Endometrial microvascular endothelial cells (primary cell): ENCODE results near the gene SRRM3. TPM values are rescaled to one million over a fixed set of nuclear protein-coding genes. Genes with fewer than 3 reads are reported as not detected.
"Not testable (repeated sequence)": the region's sequence is repeated elsewhere in the genome, so short reads cannot be mapped to it uniquely, and the experiment has no call there.

Experiments
- in situ Hi-C: cut with HindIII; loops from 2 replicates; pipeline ENCODE4 v1.10.0; 2017; ENCODE audit warnings: low sequenced_read_pairs, low pct_unique_long_range_greater_than_20kb; ENCODE audit errors: inconsistent ontology term
- total RNA-seq: library from RNA; depleted of rRNA; stranded (reverse); fragments of >200 nt; gene quantifications from one replicate; pipeline ENCODE4 v1.2.3, GENCODE V29; 2015; ENCODE audit errors: inconsistent ontology term

The SRRM3 gene
- total RNA-seq, 1 donor from 2014 or later: not detected

- in situ Hi-C loops: no loop called here
These were observed 125.0 kb downstream of the SRRM3 start for GRCh38 chr7:76326646-76327233.

DNA sequence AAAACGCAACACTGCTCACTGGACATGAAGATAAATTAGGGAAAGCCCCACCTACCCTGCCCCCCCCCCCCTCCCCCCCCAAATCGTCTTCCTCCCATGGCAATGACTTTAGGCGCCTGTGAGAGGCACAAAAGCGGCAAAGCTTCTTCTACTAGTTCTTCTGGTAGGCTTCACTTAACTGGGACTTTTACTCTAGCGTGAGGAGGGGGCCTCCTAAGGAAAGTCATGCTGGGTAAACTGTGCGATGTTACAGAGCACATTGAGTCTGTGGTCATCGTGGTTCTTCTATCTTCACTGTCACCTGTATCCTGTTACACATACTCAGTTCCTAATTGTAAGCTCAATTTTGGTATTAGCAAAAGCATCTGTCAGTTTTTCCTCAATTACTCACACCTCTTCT lies 125.9 kb downstream of the SRRM3 start:
- in situ Hi-C loops: no loop called here

GRCh38 chr7:76328389-76328788 lies 126.7 kb downstream of the SRRM3 start:
- in situ Hi-C loops: no loop called here

GRCh38 chr7:76329479-76329878 lies 127.8 kb downstream of the SRRM3 start:
- in situ Hi-C loops: no loop called here

DNA sequence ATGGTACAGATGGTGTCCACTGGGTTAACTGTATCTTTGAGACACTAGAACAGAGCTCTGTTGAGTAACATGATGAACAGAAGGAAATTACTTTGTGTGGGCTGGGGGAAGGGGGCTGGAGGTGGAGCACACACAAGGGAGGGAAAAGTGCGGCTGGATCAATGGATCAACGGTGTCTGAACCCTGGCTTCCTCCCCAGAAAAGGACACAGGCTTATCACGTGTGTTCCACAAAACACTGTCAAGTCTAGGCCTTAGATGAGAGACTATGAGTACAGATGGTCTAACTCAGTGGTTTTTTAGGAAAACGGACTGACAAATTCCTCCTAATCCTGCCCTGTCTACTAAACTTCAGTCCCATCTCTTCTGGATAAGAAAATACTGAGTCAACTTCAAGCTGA lies 128.6 kb downstream of the SRRM3 start:
- in situ Hi-C loops: no loop called here

DNA sequence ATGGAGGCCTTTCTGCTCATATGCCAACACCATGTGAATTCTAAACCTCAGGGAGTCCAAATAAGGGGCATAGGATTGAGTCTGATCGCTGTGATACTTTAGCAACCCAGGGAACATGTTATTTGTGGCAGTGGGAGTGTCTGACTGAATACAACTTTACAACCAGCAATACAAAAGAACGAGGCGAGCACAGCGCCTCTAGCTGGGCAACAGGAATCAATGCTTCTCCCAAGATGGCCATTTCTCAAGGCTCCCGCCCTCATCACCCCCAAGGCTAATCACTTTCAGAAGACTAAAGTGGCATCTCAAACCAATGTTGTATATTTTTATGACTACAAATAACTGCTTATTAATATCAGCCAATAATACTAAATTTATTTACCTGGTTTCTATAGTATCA lies 129.0 kb downstream of the SRRM3 start:
- in situ Hi-C loops: no loop called here

DNA sequence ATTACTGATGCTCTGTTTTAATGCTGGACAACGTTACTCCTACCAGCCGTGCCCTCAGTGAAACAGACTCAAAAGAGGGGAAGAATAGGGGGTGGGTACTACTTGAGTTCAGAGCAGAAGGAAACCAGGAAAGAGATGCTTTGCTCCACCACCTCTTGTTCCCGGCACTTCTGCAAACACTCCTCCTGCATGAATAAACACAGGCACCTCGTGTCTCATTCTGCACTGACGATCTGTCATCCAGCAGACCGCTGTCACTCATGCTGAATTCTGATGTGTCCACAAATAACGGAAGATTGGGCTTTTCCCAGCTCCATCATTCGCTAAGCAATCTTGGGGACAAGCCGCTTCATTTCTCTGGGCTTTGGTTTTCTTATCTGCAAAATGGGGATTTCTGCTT lies 130.4 kb downstream of the SRRM3 start:
- in situ Hi-C loops: no loop called here

DNA sequence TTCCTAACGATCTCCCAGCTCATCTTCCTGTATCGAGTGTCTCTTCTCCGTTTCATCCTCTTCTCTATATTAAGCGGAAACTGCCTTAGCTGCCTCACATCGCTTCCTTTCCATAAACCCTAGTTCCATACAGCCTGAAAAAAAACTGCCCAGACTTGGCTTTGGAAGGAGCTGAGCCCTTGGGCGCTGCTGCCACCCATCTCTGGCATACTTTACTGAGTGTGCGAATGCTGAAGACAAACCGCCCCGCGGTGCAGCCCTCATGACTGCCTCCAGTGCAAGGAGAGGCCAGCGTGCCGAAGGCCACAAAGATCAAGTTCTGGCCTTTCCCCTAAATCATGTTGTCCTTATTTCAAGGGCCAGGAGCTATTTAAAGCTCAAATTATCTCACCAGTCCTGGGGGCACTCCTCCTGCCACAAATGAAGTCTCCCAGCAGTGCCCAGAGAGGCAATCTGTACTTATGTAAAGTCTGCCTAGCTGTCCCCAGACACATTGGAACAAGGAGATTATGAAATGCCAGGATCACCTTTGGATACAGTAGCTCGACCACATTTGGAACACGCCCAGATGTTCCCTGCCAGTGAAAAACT lies 131.9 kb downstream of the SRRM3 start:
- in situ Hi-C loops: no loop called here

GRCh38 chr7:76334320-76334967 lies 132.7 kb downstream of the SRRM3 start:
- in situ Hi-C loops: no loop called here

DNA sequence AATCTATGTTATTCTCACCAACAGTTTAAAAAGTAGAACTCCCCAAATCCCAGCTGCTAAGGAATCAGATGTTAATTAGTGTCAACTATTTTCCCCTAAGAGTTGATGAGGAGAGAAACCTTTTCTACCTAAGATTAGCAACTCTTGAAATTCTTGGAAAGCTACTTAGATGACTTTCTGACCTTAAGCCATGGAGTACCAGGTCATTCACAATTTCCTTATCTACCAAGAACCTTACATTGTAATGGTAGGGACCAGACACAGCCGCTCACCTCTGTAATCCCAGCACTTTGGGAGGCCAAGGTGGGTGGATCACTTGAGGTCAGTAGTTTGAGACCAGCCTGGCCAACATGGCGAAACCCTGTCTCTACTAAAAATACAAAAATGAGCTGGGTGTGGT lies 133.7 kb downstream of the SRRM3 start:
- in situ Hi-C loops: not testable (repeated sequence)

- in situ Hi-C loops: no loop called here
These were observed 134.4 kb downstream of the SRRM3 start for GRCh38 chr7:76336094-76336493.

Other genes with a start within 250 kb of the SRRM3 start
- 12.0 TPM for gene TMEM120A, start 207.3 kb upstream of the SRRM3 start, total RNA-seq
- gene STYXL1, start 153.9 kb upstream of the SRRM3 start, total RNA-seq: 51.5 TPM
- 159 TPM for gene MDH2, start 153.8 kb upstream of the SRRM3 start, total RNA-seq
- gene HSPB1, start 100.8 kb downstream of the SRRM3 start, total RNA-seq: 336 TPM
- gene YWHAG, start 157.1 kb downstream of the SRRM3 start, total RNA-seq: 91.2 TPM
- gene SSC4D, start 207.8 kb downstream of the SRRM3 start, total RNA-seq: not detected
- gene ZP3, start 223.1 kb downstream of the SRRM3 start, total RNA-seq: 1.0 TPM